Neural cell (in vitro differentiated cells): ENCODE measurements around the gene ABI2. TPM values are rescaled to one million over a fixed set of nuclear protein-coding genes. Genes with fewer than 3 reads are reported as not detected.

Source experiments
- H2AFZ ChIP-seq: fragments of 200-600, 300-800 bp; sonication (generic), shearing (Covaris generic); 2 replicates; pipeline ENCODE4 v1.6.0; 2014; ENCODE audit warnings: low read depth, mild to moderate bottlenecking, antibody characterized with exemption, low read length, moderate library complexity
- H3F3A ChIP-seq: fragments of 200-600 bp; shearing (Covaris generic); 2 replicates; pipeline ENCODE4 v1.6.1; 2016; ENCODE audit warnings: mild to moderate bottlenecking, moderate library complexity, mixed read lengths, antibody characterized with exemption, low read length; ENCODE audit not compliant: insufficient read depth, poor library complexity, severe bottlenecking
- H3K27ac ChIP-seq: fragments of 200-600, 300-800 bp; sonication (generic), shearing (Covaris generic); 2 replicates; pipeline ENCODE4 v1.5.1; 2014; ENCODE audit warnings: mild to moderate bottlenecking, low read length, moderate library complexity
- H3K27me3 ChIP-seq: fragments of 300-800, 200-600 bp; sonication (generic), shearing (Covaris generic); 2 replicates; pipeline ENCODE4 v1.6.0; 2014; ENCODE audit warnings: mild to moderate bottlenecking, low read depth, low read length, moderate library complexity; ENCODE audit not compliant: insufficient read depth
- H3K36me3 ChIP-seq: fragments of 300-800, 200-600 bp; sonication (generic), shearing (Covaris generic); 2 replicates; pipeline ENCODE4 v1.5.1; 2014; ENCODE audit warnings: mild to moderate bottlenecking, antibody characterized with exemption, low read length, moderate library complexity; ENCODE audit not compliant: insufficient read depth
- H3K4me2 ChIP-seq: fragments of 300-800, 200-600 bp; sonication (generic), shearing (Covaris generic); 2 replicates; pipeline ENCODE4 v1.6.0; 2014; ENCODE audit warnings: mild to moderate bottlenecking, low read length
- H3K4me3 ChIP-seq: fragments of 300-800, 200-600 bp; sonication (generic), shearing (Covaris generic); 2 replicates; pipeline ENCODE4 v1.5.1; 2014; ENCODE audit warnings: mild to moderate bottlenecking, low read length, moderate library complexity
- H3K79me2 ChIP-seq: fragments of 200-600 bp; shearing (Covaris generic); replicated peaks from 2 replicates; pipeline ENCODE4 v1.6.0; 2014; ENCODE audit warnings: mild to moderate bottlenecking, low read length, moderate library complexity; ENCODE audit not compliant: insufficient read depth
- H3K9ac ChIP-seq: fragments of 300-800, 200-600 bp; sonication (generic), shearing (Covaris generic); 2 replicates; pipeline ENCODE4 v1.6.1; 2016; ENCODE audit warnings: mild to moderate bottlenecking, low read length, mixed read lengths
- H3K9me2 ChIP-seq: fragments of 200-600 bp; shearing (Covaris generic); 2 replicates; pipeline ENCODE4 v1.6.1; 2016; ENCODE audit warnings: mild to moderate bottlenecking, low read length, mixed read lengths; ENCODE audit not compliant: insufficient read depth
- H3K9me3 ChIP-seq: fragments of 200-600, 300-800 bp; sonication (generic), shearing (Covaris generic); 2 replicates; pipeline ENCODE4 v1.6.1; 2016; ENCODE audit warnings: mild to moderate bottlenecking, mixed run types, low read length, moderate library complexity, mixed read lengths
- H4K20me1 ChIP-seq: fragments of 200-600 bp; shearing (Covaris generic); 2 replicates; pipeline ENCODE4 v1.6.1; 2016; ENCODE audit warnings: mild to moderate bottlenecking, mixed run types; ENCODE audit not compliant: insufficient read depth
- EP300 ChIP-seq: fragments of 450-650 bp; conservative IDR thresholded peaks from 2 replicates; pipeline ENCODE4 v1.6.1; 2014; ENCODE audit warnings: antibody characterized with exemption, mild to moderate bottlenecking, moderate library complexity; ENCODE audit not compliant: poor library complexity, severe bottlenecking
- EZH2 ChIP-seq: fragments of 200-600, 300-800 bp; shearing (Covaris generic), sonication (generic); IDR thresholded peaks from 2 replicates; pipeline ENCODE4 v1.6.1; 2014; ENCODE audit warnings: antibody characterized with exemption, low read length, borderline replicate concordance, mild to moderate bottlenecking; ENCODE audit not compliant: insufficient read depth, poor library complexity, severe bottlenecking
- POLR2AphosphoS5 ChIP-seq: IDR thresholded peaks from 2 replicates; pipeline ENCODE4 v1.6.1; 2012
- RAD21 ChIP-seq: fragments of 450-650 bp; conservative IDR thresholded peaks from 2 replicates; pipeline ENCODE4 v1.6.1; 2014; ENCODE audit warnings: antibody characterized with exemption, mild to moderate bottlenecking, moderate library complexity
- SMC3 ChIP-seq: fragments of 450-650 bp; conservative IDR thresholded peaks from 2 replicates; pipeline ENCODE4 v1.6.1; 2014; ENCODE audit warnings: antibody characterized with exemption, mild to moderate bottlenecking, moderate library complexity; ENCODE audit not compliant: poor library complexity
- TAF1 ChIP-seq: IDR thresholded peaks from 2 replicates; pipeline ENCODE4 v1.6.1; 2012; ENCODE audit warnings: low read depth
- polyA plus RNA-seq: library from polyadenylated mRNA; depleted of rRNA; stranded (reverse); fragments of >200 nt; gene quantifications from 2 replicates; pipeline ENCODE4 v1.2.3, GENCODE V29; 2014
- TF ChIP-seq, protein P1 (sequence below): IDR thresholded peaks from 2 replicates; pipeline ENCODE4 v1.6.1; 2012; ENCODE audit warnings: borderline replicate concordance
- TF ChIP-seq, protein P2 (sequence below): fragments of 450-650 bp; IDR thresholded peaks from 2 replicates; pipeline ENCODE4 v1.5.1; 2014; ENCODE audit warnings: antibody characterized with exemption, mild to moderate bottlenecking, moderate library complexity; ENCODE audit not compliant: poor library complexity, severe bottlenecking

ABI2 gene
- polyA plus RNA-seq, 1 donor from 2014 or later = 128 TPM

DNA sequence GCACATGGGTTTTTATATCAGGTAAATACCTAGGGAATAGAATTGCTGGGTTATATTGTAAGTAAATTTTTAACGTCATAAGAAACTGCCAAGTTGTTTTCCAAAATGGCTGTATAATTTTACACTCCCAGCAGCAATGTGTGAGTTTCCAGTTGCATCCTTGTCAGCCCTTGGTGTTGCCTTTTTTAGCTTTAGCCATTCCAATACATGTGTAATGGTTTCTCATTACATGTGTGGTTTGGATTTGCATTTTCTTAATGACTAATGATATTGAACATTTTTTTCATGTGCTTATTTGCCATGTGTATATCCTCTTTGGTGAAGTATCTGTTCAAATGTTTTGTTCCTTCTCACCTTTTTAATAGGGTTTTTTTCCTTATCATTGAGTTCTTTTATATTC is 70.8 kb downstream of the ABI2 start:
- H4K20me1 ChIP-seq = no peaks in the 10 kb centered on the region
- H3K27ac ChIP-seq = no peak overlapping the region
- H3K79me2 ChIP-seq = no peaks in the 10 kb centered on the region
- no peaks in the 10 kb centered on the region for H3K9me2 ChIP-seq
- H3K4me3 ChIP-seq = no peak overlapping the region
- no peak overlapping the region for H2AFZ ChIP-seq
- H3K36me3 ChIP-seq = peaks cover 26% of the 10 kb centered on the region
- no peak overlapping the region for H3K9ac ChIP-seq
- H3K27me3 ChIP-seq = no peaks in the 10 kb centered on the region
- H3K9me3 ChIP-seq = no peaks in the 10 kb centered on the region
- TF ChIP-seq EZH2 = no peak
- no peak overlapping the region for H3K4me2 ChIP-seq
- H3F3A ChIP-seq = no peaks in the 10 kb centered on the region

DNA sequence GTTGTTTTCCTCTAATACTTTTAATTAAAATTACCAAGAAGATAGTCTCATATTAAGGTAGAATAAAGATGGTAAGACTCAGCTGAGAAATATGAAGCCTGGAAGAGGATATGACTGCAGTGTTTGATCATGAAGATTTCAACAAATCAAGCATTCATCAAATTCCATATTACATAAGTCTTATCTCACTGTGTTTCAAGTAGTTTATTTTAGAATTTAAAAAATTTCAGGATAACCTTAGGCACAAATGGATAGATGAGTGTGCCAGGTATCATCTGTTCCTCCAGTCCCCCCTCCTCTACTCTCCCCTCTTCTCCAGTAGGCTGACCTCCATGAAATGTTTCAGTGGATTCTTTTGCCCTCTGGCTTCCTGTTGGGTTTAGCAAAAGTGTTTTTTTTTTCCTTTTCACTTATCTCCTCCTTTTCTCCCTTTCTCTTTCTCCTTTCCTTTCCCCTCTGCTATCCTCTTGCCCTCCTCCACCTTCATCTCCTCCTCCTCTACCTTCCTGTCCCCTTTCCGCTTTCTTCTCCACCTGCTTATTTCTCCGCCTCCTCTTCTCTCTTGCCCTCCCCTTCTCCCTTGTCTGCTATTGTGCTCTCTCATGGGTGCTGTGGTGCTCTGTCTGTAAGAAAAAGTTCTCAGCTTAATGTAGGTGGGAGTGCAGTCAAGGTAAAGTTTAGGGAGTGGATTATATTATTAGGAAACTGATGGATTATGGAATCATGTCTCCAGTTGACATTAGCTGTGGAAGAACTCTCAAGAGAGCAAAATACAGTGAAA is 72.8 kb downstream of the ABI2 start:
- TF ChIP-seq TAF1 (no peak), SMC3 (no peak)
- Histone ChIP-seq H2AFZ (no peak overlapping the region), H3K36me3 (peaks cover 22% of the 10 kb centered on the region), H3K4me2 (no peak overlapping the region), H3K27ac (no peak overlapping the region), H3K9me2 (no peaks in the 10 kb centered on the region), H3K79me2 (no peaks in the 10 kb centered on the region), H3K9me3 (no peaks in the 10 kb centered on the region), H3F3A (no peaks in the 10 kb centered on the region), H3K27me3 (no peaks in the 10 kb centered on the region), H3K9ac (no peak overlapping the region), H3K4me3 (no peak overlapping the region), H4K20me1 (no peaks in the 10 kb centered on the region)

DNA sequence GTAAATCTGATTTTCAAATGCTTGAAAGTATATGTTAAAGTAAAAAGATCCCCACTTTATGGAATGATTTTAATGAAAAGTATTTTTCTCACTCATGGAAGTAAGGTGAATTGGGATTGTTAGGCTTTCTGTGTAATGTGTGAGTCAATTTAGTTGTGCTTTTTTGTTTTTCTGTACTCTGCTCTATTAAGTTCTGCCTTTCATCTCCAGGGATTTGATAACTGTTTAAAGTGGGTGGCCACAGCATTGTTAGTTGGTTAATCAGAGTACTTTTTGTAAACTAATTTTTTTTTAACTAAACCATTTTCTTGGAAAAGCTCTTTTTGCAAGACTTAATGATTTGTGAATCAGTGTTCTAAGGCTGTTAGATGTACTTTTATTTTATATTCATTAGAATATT is 76.8 kb downstream of the ABI2 start:
- H3K36me3 ChIP-seq = peaks cover 6% of the 10 kb centered on the region

More for the DNA sequence above, 76.8 kb downstream of the ABI2 start:
- Histone ChIP-seq H2AFZ (no peak overlapping the region), H3K79me2 (no peaks in the 10 kb centered on the region), H3K9me3 (no peaks in the 10 kb centered on the region), H3K4me3 (no peak overlapping the region), H4K20me1 (no peaks in the 10 kb centered on the region), H3K27ac (no peak overlapping the region), H3F3A (no peaks in the 10 kb centered on the region), H3K4me2 (no peak overlapping the region), H3K9ac (no peak overlapping the region), H3K27me3 (no peaks in the 10 kb centered on the region), H3K9me2 (no peaks in the 10 kb centered on the region)
- TF ChIP-seq POLR2AphosphoS5 (no peak), RAD21 (no peak), EZH2 (no peak), EP300 (no peak)
- TF ChIP-seq, protein P1, sequence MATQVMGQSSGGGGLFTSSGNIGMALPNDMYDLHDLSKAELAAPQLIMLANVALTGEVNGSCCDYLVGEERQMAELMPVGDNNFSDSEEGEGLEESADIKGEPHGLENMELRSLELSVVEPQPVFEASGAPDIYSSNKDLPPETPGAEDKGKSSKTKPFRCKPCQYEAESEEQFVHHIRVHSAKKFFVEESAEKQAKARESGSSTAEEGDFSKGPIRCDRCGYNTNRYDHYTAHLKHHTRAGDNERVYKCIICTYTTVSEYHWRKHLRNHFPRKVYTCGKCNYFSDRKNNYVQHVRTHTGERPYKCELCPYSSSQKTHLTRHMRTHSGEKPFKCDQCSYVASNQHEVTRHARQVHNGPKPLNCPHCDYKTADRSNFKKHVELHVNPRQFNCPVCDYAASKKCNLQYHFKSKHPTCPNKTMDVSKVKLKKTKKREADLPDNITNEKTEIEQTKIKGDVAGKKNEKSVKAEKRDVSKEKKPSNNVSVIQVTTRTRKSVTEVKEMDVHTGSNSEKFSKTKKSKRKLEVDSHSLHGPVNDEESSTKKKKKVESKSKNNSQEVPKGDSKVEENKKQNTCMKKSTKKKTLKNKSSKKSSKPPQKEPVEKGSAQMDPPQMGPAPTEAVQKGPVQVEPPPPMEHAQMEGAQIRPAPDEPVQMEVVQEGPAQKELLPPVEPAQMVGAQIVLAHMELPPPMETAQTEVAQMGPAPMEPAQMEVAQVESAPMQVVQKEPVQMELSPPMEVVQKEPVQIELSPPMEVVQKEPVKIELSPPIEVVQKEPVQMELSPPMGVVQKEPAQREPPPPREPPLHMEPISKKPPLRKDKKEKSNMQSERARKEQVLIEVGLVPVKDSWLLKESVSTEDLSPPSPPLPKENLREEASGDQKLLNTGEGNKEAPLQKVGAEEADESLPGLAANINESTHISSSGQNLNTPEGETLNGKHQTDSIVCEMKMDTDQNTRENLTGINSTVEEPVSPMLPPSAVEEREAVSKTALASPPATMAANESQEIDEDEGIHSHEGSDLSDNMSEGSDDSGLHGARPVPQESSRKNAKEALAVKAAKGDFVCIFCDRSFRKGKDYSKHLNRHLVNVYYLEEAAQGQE = no peak
- TF ChIP-seq, protein P2, sequence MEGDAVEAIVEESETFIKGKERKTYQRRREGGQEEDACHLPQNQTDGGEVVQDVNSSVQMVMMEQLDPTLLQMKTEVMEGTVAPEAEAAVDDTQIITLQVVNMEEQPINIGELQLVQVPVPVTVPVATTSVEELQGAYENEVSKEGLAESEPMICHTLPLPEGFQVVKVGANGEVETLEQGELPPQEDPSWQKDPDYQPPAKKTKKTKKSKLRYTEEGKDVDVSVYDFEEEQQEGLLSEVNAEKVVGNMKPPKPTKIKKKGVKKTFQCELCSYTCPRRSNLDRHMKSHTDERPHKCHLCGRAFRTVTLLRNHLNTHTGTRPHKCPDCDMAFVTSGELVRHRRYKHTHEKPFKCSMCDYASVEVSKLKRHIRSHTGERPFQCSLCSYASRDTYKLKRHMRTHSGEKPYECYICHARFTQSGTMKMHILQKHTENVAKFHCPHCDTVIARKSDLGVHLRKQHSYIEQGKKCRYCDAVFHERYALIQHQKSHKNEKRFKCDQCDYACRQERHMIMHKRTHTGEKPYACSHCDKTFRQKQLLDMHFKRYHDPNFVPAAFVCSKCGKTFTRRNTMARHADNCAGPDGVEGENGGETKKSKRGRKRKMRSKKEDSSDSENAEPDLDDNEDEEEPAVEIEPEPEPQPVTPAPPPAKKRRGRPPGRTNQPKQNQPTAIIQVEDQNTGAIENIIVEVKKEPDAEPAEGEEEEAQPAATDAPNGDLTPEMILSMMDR = no peak
